ENCODE measurements around the gene RNF113B.

The RNF113B gene

GRCh38 chr13:98222081-98222554 lies 45.0 kb upstream of the RNF113B start:
- no peaks in the 10 kb centered on the region for H3K79me2 ChIP-seq (ENCODE audit: insufficient read depth, low read length)
- no peak overlapping the region for H3K9ac ChIP-seq (ENCODE audit: low read length)
- H3K9me3 ChIP-seq (ENCODE audit: low read length), result no peaks in the 10 kb centered on the region
- peaks cover 7% of the 10 kb centered on the region; the same call in 1 of the 2 replicates for H3K27me3 ChIP-seq (ENCODE audit: insufficient read depth, low read length)
- H3K36me3 ChIP-seq (ENCODE audit: insufficient read depth, low read length), result no peaks in the 10 kb centered on the region
- H3K9me2 ChIP-seq (ENCODE audit: low read depth, low read length), result no peaks in the 10 kb centered on the region
- no peaks in the 10 kb centered on the region for H3K4me1 ChIP-seq (ENCODE audit: insufficient read depth, low read length, severe bottlenecking)
- H2AFZ ChIP-seq (ENCODE audit: low read length), result no peak overlapping the region
- no peaks in the 10 kb centered on the region for H3F3A ChIP-seq (ENCODE audit: insufficient read depth, low read length)
- no peak overlapping the region for H3K4me2 ChIP-seq (ENCODE audit: low read length)
- TF ChIP-seq, protein P1, sequence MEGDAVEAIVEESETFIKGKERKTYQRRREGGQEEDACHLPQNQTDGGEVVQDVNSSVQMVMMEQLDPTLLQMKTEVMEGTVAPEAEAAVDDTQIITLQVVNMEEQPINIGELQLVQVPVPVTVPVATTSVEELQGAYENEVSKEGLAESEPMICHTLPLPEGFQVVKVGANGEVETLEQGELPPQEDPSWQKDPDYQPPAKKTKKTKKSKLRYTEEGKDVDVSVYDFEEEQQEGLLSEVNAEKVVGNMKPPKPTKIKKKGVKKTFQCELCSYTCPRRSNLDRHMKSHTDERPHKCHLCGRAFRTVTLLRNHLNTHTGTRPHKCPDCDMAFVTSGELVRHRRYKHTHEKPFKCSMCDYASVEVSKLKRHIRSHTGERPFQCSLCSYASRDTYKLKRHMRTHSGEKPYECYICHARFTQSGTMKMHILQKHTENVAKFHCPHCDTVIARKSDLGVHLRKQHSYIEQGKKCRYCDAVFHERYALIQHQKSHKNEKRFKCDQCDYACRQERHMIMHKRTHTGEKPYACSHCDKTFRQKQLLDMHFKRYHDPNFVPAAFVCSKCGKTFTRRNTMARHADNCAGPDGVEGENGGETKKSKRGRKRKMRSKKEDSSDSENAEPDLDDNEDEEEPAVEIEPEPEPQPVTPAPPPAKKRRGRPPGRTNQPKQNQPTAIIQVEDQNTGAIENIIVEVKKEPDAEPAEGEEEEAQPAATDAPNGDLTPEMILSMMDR (IDR thresholded peaks at IDR 0.05; ENCODE audit: low read length), result no peak
- no peak for TF ChIP-seq EZH2 (IDR thresholded peaks at IDR 0.05; ENCODE audit: borderline replicate concordance, low read length)
- H3K27ac ChIP-seq (ENCODE audit: low read depth, low read length, poor library complexity, severe bottlenecking), result no peak overlapping the region
- H3K4me3 ChIP-seq (ENCODE audit: low read depth, low read length, poor library complexity, severe bottlenecking), result no peak overlapping the region
- H4K20me1 ChIP-seq (ENCODE audit: insufficient read depth, low read length), result no peaks in the 10 kb centered on the region

DNA sequence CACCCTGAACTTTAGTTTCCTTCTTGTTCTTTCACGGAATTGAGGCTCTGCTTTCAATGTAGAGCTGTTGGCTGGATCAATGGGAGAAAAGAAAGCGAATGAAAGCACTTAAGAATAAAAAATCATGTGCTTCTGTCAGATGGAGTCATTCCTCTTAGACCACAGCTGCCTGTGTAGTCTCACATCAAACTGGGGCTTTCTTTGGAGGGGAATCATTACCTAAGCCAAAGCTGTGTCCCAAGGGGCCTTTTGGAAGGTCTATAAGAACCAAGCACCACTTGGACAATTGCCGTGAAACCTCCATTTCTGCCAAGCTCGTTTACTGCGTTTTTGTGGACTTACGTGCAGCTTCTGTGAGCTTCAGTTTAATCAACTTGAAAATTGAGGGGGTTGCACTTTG lies 44.2 kb upstream of the RNF113B start:
- no peaks in the 10 kb centered on the region for H3F3A ChIP-seq (ENCODE audit: insufficient read depth, low read length)
- no peaks in the 10 kb centered on the region for H3K79me2 ChIP-seq (ENCODE audit: insufficient read depth, low read length)

DNA sequence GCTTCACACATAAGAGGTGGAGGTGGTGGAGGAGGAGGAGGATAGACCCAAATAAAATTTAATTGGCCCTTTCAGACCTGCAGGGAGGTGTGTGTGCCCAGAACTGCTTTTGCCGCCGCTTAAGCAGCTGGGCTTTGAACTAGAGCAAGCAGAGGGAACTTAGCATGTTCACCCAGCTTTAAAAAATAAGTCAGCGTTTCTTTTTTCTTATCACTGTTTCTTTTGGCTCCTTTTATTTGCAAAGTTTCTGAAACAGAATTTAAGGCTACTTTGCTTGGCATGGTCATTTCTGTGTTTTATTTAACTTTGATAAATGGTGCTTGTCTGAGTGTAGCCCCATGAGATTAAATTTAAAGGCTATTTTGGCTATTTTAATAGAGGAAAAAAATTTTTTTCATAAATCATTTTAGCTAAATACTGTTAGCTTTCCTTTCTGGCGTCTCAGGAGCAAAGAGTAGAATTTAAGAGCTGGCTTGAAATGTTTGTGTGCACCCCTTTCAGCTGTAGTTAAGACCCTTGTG lies 43.3 kb upstream of the RNF113B start:
- Histone ChIP-seq H3K4me3 (ENCODE audit: low read depth, low read length, poor library complexity, severe bottlenecking) (no peak overlapping the region), H3K79me2 (ENCODE audit: insufficient read depth, low read length) (no peaks in the 10 kb centered on the region), H3K9me2 (ENCODE audit: low read depth, low read length) (no peaks in the 10 kb centered on the region), H3K36me3 (ENCODE audit: insufficient read depth, low read length) (no peaks in the 10 kb centered on the region), H2AFZ (ENCODE audit: low read length) (no peak overlapping the region), H3K4me2 (ENCODE audit: low read length) (no peak overlapping the region), H3K9me3 (ENCODE audit: low read length) (no peaks in the 10 kb centered on the region), H3K27me3 (ENCODE audit: insufficient read depth, low read length) (peaks cover 7% of the 10 kb centered on the region; the same call in 1 of the 2 replicates), H4K20me1 (ENCODE audit: insufficient read depth, low read length) (no peaks in the 10 kb centered on the region), H3K4me1 (ENCODE audit: insufficient read depth, low read length, severe bottlenecking) (no peaks in the 10 kb centered on the region), H3K27ac (ENCODE audit: low read depth, low read length, poor library complexity, severe bottlenecking) (no peak overlapping the region), H3K9ac (ENCODE audit: low read length) (no peak overlapping the region), H3F3A (ENCODE audit: insufficient read depth, low read length) (no peaks in the 10 kb centered on the region)
- TF ChIP-seq, protein P1 (IDR thresholded peaks at IDR 0.05; ENCODE audit: low read length), result no peak
- TF ChIP-seq EZH2 (IDR thresholded peaks at IDR 0.05; ENCODE audit: borderline replicate concordance, low read length), result no peak

More for the DNA sequence above, 44.2 kb upstream of the RNF113B start:
- TF ChIP-seq EZH2 (IDR thresholded peaks at IDR 0.05; ENCODE audit: borderline replicate concordance, low read length), result no peak
- TF ChIP-seq, protein P1 (IDR thresholded peaks at IDR 0.05; ENCODE audit: low read length), result no peak
- H3K4me1 ChIP-seq (ENCODE audit: insufficient read depth, low read length, severe bottlenecking), result no peaks in the 10 kb centered on the region
- H3K9me3 ChIP-seq (ENCODE audit: low read length), result no peaks in the 10 kb centered on the region
- no peaks in the 10 kb centered on the region for H3K36me3 ChIP-seq (ENCODE audit: insufficient read depth, low read length)
- H3K27me3 ChIP-seq (ENCODE audit: insufficient read depth, low read length), result peaks cover 7% of the 10 kb centered on the region; the same call in 1 of the 2 replicates
- no peak overlapping the region for H3K27ac ChIP-seq (ENCODE audit: low read depth, low read length, poor library complexity, severe bottlenecking)
- no peak overlapping the region for H3K4me3 ChIP-seq (ENCODE audit: low read depth, low read length, poor library complexity, severe bottlenecking)
- no peak overlapping the region for H3K9ac ChIP-seq (ENCODE audit: low read length)
- H4K20me1 ChIP-seq (ENCODE audit: insufficient read depth, low read length), result no peaks in the 10 kb centered on the region
- H2AFZ ChIP-seq (ENCODE audit: low read length), result no peak overlapping the region
- no peak overlapping the region for H3K4me2 ChIP-seq (ENCODE audit: low read length)
- no peaks in the 10 kb centered on the region for H3K9me2 ChIP-seq (ENCODE audit: low read depth, low read length)
